ENCODE measurements around the gene TINAG.

DNA sequence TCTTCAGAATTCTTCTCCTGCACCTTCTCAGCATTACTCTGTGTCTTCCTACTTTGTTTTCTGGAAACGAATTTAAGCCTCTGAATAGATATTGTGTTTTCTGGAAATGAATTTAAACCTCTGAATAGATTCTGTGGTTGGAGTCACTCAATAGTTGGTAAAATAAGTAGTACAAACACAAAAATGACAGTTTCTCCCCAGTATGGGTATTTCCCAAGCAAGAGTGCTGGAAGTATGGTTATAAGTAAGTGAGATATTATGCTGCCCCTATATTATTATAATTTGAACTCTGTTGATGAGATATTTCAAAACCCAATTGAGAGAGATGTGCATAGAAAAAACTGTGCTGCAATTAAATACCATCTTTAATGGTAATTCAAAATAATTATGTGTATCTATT, 94.9 kb downstream of the TINAG start:
- TF ChIP-seq CTCF (conservative IDR thresholded peaks at IDR 0.05) (no peak), ZFX (IDR thresholded peaks at IDR 0.05) (no peak)
